GM12892 (cell line): Measurements from ENCODE around the gene HK3.

Experiments
- POLR2A ChIP-seq: IDR thresholded peaks from 2 replicates; pipeline ENCODE4 v1.6.1; 2011; ENCODE audit warnings: low read depth, low read length, control low read depth
- POLR2AphosphoS5 ChIP-seq: IDR thresholded peaks from 2 replicates; pipeline ENCODE4 v1.6.1; 2011; ENCODE audit warnings: low read depth, low read length, control low read depth
- TAF1 ChIP-seq: IDR thresholded peaks from 2 replicates; pipeline ENCODE4 v1.6.1; 2011; ENCODE audit warnings: low read depth, mild to moderate bottlenecking, control low read depth, low read length, borderline replicate concordance

DNA sequence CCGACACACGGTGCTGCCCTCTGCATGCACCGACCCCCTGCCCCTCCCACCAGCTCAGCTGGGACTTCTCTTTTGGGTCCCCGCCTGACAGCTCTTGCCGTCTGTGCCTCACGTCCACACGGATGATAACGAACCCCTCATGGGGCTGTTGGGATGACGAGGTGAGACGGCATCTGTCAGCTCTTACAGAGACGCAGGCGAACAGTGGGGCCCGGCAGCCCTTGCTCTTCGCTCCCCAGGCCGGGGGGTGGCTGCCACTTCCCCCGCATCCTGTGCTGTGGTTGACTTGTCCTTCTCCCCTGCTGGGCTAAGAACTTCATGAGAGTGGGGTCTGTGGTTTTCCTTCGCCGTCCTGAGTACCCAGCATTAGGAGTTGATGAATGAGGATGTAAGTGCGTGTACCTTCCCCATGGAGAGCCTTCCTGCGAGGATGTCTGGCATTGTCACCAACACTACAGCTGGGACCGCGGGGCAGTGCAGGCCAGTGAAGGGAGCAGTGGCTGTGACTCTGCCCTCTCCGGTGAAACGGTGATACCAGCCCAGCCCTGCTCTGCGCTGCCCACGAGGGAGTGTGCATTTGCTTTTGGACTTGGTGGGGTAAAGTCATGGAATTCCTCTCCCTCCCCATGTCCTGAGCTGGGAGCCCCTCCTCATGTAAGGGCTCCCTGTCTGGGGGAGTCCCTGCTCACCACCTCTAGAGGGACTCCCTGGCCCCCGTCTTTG, 23.2 kb downstream of the HK3 start:
- TF ChIP-seq POLR2A: no peak
- no peak for TF ChIP-seq POLR2AphosphoS5
- TF ChIP-seq TAF1: no peak
